Epithelial cell of esophagus (primary cell): ENCODE data around the gene COL4A2.

Experiments used
- DNase-seq: peaks from one replicate; pipeline ENCODE4 v3.0.0; 2010; ENCODE audit warnings: low read depth
- H3K4me3 ChIP-seq: 2 replicates; pipeline ENCODE4 v1.5.1; 2011; ENCODE audit warnings: mild to moderate bottlenecking, low read length, control low read depth
- CTCF ChIP-seq: IDR thresholded peaks from 2 replicates; pipeline ENCODE4 v1.5.1; 2011; ENCODE audit warnings: low read depth, mild to moderate bottlenecking, low read length, control low read depth, inconsistent platforms; ENCODE audit not compliant: insufficient read depth; ENCODE audit errors: missing control alignments

COL4A2 gene

DNA sequence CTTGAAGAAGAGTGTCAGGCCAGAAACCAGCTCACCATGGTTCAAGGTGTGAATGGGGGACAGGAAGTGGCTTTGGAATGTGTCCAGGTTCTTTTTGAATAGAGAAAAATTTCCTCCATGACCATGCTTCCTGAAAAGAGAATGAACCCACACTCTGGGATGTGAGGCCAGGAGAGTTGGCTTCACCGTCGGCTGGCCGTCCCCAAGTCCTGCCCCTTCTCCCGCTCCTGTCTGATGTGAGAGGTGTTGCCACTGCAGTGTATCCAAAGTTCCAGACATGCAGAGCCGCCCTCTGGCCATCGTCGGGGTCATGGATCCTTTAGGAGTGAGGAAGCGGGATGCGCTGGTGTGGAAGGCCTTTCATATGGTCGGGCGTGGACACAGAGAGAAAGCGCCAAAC lies 101.2 kb downstream of the COL4A2 start:
- DNase-seq: no peak

DNA sequence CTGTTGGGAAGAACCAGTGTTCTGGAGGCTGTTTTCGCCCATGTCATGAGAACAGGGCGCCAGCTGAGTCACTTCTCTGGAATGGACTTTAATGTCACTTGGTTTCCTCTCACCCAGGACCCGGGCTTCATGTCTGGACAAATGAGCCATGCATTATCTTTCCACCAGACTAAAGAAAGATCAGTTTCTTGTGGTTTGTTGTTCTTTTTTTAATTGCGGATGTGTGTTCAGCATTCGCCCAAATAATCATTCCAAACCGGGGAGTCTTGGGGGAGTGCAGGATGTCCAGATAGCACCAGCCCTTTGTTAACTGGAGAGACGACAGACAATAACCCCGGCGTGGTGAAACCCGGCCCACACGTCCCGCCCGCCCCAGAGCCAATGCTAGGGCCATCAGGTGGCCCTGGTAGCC lies 102.5 kb downstream of the COL4A2 start:
- no peak overlapping the region for H3K4me3 ChIP-seq
- peak; percentile 40 for DNase-seq
- no peak for TF ChIP-seq CTCF

More for the DNA sequence above, 101.2 kb downstream of the COL4A2 start:
- TF ChIP-seq CTCF: no peak
- no peak overlapping the region for H3K4me3 ChIP-seq

- H3K4me3 ChIP-seq: no peak overlapping the region
- no peak for DNase-seq
Observed at GRCh38 chr13:110410000-110410399, 102.9 kb downstream of the COL4A2 start.

DNA sequence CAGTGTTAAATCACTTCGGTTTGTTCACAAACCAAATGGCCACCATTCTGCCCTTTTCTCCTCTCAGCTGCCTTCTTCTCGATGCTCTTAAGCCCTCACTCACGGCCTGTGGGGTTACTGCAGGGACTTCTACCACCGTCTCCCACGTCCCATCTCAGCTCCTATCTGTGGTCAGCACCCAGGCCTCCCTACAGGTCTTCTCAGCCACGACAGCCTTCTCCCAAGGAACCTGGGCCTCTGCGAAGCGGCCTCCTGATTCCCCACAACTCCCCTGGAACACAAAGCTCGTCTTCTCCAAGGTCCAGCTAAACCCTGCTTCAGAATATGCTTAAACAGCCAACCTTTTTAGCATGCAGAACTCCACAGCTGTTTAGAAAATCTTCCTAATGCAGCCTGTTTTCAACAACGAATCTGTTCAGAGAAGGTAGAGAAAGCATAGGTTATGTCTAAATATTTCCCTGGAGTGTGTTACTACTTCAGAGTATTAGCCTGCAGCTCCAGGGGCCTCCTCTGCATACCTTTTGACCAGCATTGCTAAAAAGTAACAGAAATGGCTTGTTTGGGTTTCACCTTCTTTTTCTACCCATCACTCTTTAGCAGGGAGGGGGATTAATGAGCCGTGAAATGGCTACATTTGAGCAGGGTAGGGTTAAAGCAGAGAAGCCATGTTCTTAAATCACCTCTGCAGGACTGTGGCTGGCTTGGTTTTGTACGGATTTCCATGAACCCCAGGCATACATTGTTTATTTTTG lies 104.0 kb downstream of the COL4A2 start:
- no peak for TF ChIP-seq CTCF
- no peak for DNase-seq

More at GRCh38 chr13:110410000-110410399, 102.9 kb downstream of the COL4A2 start:
- no peak for TF ChIP-seq CTCF

DNA sequence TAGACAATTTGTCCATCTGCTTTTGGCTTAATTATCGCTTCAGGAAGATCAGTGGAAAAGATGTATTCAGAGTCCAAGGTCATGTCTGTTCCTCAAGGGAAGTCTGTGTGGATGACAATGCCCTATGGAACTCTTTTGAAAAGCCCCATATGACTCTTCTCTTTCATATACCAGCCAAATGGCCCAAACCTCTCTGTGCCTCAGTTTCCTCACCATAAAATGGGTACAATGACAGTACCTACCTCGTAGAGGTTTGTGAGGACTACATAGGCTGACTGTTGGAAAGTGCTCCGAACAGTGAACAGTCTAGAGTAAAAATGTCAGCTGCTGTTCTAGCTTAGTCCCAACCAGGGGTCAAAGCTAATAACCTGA lies 104.6 kb downstream of the COL4A2 start:
- no peak for TF ChIP-seq CTCF

More for the DNA sequence above, 104.0 kb downstream of the COL4A2 start:
- H3K4me3 ChIP-seq: no peak overlapping the region

DNA sequence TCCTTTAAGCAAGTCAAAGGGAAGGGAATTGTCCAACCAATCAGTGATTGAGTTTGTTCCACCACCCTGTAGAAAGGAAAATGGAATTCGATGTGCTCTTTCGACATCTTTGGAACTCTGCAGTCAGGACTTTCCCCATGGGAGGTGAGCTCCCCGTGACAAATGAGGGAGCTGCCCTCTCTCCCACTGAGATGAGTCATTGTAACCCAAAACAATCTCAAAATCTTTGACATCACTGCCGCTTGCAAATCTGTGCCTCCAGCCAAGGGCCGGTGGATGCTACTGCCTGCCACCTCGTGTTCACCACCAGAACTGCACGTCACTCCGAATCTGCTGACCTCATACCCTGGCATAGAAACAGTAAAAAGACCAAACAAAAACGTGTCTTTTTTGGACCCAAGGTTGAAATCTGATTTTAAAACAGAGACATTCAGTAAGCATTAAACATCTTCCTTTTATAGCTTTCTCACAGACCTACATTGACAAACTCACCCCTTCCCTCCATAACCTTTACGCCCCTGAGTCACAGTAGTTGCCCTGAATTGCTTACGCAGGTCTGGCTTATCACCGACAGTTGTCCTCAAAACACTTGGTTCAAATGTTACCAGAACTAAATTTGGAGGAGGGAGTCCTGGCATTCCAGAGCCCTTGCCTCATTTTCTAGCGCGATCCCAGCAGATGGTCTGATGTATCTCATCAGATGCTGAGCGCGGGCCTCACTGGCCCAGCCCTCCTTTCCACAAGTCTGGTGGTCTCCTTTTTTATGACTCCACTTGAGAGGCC lies 105.2 kb downstream of the COL4A2 start:
- no peak overlapping the region for H3K4me3 ChIP-seq
- peak; percentile 96 for TF ChIP-seq CTCF
- peak; percentile 97 for DNase-seq

More for the DNA sequence above, 104.6 kb downstream of the COL4A2 start:
- DNase-seq: no peak
- no peak overlapping the region for H3K4me3 ChIP-seq
